Esophagus squamous epithelium (tissue), 4 donors: ENCODE measurements around the gene CDK6.

Experiments used
- CTCF ChIP-seq, 6 experiments: fragments of 450-650 bp in 4 of 6; fragments of 200-600 bp in 2 of 6; sonication (generic) in 2 of 6; IDR thresholded peaks; one replicate each; pipeline ENCODE4 v1.5.1; 2016 to 2019; ENCODE audit warnings: antibody characterized with exemption in 6 of 6, mild to moderate bottlenecking in 4 of 6, moderate library complexity in 4 of 6
- POLR2A ChIP-seq, 4 donors: fragments of 450-650 bp; IDR thresholded peaks; one replicate each; pipeline ENCODE4 v1.6.1; 2017; ENCODE audit warnings: antibody characterized with exemption in 4 of 4, mild to moderate bottlenecking in 4 of 4, moderate library complexity in 3 of 4

GRCh38 chr7:92595281-92595680, 241.1 kb downstream of the CDK6 start:
- TF ChIP-seq CTCF (IDR thresholded peaks at IDR 0.05) (no peak), POLR2A (IDR thresholded peaks at IDR 0.05) (no peak)
